Measurements from ENCODE around the gene PTPRF. TPM values are rescaled to one million over a fixed set of nuclear protein-coding genes. Genes with fewer than 3 reads are reported as not detected.

PTPRF gene
- total and polyA plus RNA-seq, 4 experiments from 2014 or later = not detected

DNA sequence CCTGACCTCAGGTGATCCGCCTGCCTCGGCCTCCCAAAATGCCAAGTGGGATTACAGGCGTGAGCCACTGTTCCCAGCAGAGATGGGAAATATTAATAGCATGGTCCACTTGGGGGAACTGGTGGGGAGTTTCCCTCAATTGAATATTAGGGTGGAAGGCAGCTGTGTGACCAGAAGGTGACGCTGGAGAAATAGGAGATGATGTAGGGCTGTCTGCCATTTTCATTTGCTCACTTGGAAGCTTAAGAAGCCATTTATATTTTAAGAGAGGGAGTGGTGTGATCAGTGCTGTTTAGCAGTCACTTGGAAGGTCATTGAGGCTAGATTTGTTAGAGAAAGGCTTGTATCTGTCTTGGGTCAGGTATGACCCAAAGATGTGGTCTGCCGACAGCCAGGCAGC lies 139.2 kb downstream of the PTPRF start:
- Histone ChIP-seq H3K36me3 (ENCODE audit: insufficient read depth, low read length) (peaks cover 85% of the 10 kb centered on the region), H3K4me3 (ENCODE audit: low read length in 2 of 2) (no peak overlapping the region), H3K4me1 (ENCODE audit: insufficient read depth, low read length) (no peaks in the 10 kb centered on the region), H3K9me3 (ENCODE audit: control insufficient read depth in 1 of 2, low read length in 2 of 2) (no peaks in the 10 kb centered on the region), H3K27me3 (ENCODE audit: insufficient read depth, low read length) (no peaks in the 10 kb centered on the region), H3K27ac (ENCODE audit: low read depth, low read length) (no peak overlapping the region)
- peak overlapping the region in 1 of 8 donors; percentile 2 for H3K4me3 Mint-ChIP-seq
- H3K27ac Mint-ChIP-seq = peak overlapping the region in 1 of 7 donors; percentile 49
- ChIA-PET CTCF (ENCODE audit: partially characterized antibody) (no interaction called here), POLR2A (ENCODE audit: partially characterized antibody) (no interaction called here)
- no peak for DNase-seq
- H3K9me3 Mint-ChIP-seq = no peaks in the 10 kb centered on the region
- intact Hi-C loops (cut with micrococcal nuclease) = no loop called here
- H3K4me1 Mint-ChIP-seq = peaks cover 0 to 8% (median 8%) of the 10 kb centered on the region in 4 donors
- H3K36me3 Mint-ChIP-seq = peaks cover 67 to 80% of the 10 kb centered on the region in 2 donors
- no peaks in the 10 kb centered on the region for H3K27me3 Mint-ChIP-seq

DNA sequence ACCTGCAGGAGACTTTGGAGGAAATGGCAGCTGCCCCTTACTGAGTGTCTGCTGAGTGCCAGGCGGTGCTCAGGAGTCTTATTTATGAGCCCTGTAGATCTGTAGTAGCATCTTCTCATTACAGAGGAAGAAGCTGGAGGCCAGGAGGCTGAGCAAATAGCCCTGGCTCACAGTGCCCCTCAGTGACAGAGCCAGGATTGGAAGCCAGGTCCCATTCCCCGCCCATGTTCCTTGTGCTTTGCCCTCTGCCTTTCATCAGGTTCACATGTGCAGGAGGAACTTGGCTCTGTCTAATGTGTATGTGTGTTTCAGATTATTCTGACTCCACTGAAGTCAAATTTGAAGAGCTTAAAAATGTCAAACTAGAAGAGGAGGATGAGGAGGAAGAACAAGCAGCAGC lies 140.5 kb downstream of the PTPRF start:
- DNase-seq = no peak
- H3K4me1 ChIP-seq (ENCODE audit: insufficient read depth, low read length) = no peaks in the 10 kb centered on the region
- H3K4me3 ChIP-seq (ENCODE audit: low read length in 2 of 2) = no peak overlapping the region
- H3K36me3 Mint-ChIP-seq = peaks cover 62 to 77% of the 10 kb centered on the region in 2 donors
- no peaks in the 10 kb centered on the region for H3K27me3 Mint-ChIP-seq
- peak overlapping the region in 2 of 7 donors; percentile 37 to 72 for H3K27ac Mint-ChIP-seq
- H3K27ac ChIP-seq (ENCODE audit: low read depth, low read length) = no peak overlapping the region
- no peak overlapping the region for H3K4me3 Mint-ChIP-seq
- H3K9me3 ChIP-seq (ENCODE audit: control insufficient read depth in 1 of 2, low read length in 2 of 2) = no peaks in the 10 kb centered on the region
- ChIA-PET POLR2A (ENCODE audit: partially characterized antibody) (no interaction called here), CTCF (ENCODE audit: partially characterized antibody) (no interaction called here)
- intact Hi-C loops (cut with micrococcal nuclease) = no loop called here
- H3K4me1 Mint-ChIP-seq = peaks cover 0 to 13% (median 10%) of the 10 kb centered on the region in 4 donors
- no peaks in the 10 kb centered on the region for H3K9me3 Mint-ChIP-seq
- H3K27me3 ChIP-seq (ENCODE audit: insufficient read depth, low read length) = no peaks in the 10 kb centered on the region
- peaks cover 79% of the 10 kb centered on the region for H3K36me3 ChIP-seq (ENCODE audit: insufficient read depth, low read length)

DNA sequence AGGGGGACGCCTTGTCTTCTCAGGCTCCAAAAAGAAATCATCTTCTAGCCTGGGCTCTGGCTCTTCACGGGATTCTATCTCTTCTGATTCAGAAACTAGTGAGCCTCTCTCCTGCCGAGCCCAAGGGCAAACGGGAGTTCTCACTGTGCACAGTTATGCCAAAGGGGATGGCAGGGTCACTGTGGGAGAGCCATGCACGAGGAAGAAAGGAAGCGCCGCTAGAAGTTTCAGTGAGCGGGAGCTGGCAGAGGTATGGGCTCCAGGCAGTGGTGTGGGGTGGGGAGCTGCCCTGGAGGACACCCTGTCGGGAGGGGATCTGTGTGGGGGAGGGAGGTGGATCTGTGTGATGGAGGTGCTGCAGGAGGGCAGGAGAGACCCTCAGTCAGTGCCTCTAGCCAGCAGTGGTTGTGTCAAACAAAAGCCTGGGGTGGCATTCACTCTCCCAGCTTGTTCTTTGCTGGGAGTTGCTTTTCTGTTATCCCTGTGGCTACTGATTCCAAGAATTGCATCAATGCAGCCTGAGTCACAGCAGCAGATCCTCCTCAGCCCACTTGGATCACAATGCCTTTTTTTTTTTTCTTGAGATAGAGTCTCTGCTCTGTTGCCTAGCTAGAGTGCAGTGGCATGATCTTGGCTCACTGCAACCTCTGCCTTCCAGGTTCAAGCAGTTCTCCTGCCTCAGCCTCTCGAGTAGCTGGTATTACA lies 141.1 kb downstream of the PTPRF start:
- ChIA-PET CTCF (ENCODE audit: partially characterized antibody) (no interaction called here), POLR2A (ENCODE audit: partially characterized antibody) (interaction anchor here (0.7 kb wide), 1 partner anchor 18 kb away, joined by 3 read pairs; no protein-coding TSS in a partner anchor)
- H3K9me3 Mint-ChIP-seq = no peaks in the 10 kb centered on the region
- intact Hi-C loops (cut with micrococcal nuclease) = no loop called here
- Histone ChIP-seq H3K4me1 (ENCODE audit: insufficient read depth, low read length) (no peaks in the 10 kb centered on the region), H3K27ac (ENCODE audit: low read depth, low read length) (no peak overlapping the region), H3K4me3 (ENCODE audit: low read length in 2 of 2) (no peak overlapping the region), H3K36me3 (ENCODE audit: insufficient read depth, low read length) (peaks cover 73% of the 10 kb centered on the region), H3K9me3 (ENCODE audit: control insufficient read depth in 1 of 2, low read length in 2 of 2) (no peaks in the 10 kb centered on the region), H3K27me3 (ENCODE audit: insufficient read depth, low read length) (no peaks in the 10 kb centered on the region)
- H3K36me3 Mint-ChIP-seq = peaks cover 57 to 71% of the 10 kb centered on the region in 2 donors
- no peaks in the 10 kb centered on the region for H3K27me3 Mint-ChIP-seq
- no peak overlapping the region for H3K4me3 Mint-ChIP-seq
- DNase-seq = no peak
- H3K27ac Mint-ChIP-seq = no peak overlapping the region
- H3K4me1 Mint-ChIP-seq = peaks cover 0 to 13% (median 10%) of the 10 kb centered on the region in 4 donors

DNA sequence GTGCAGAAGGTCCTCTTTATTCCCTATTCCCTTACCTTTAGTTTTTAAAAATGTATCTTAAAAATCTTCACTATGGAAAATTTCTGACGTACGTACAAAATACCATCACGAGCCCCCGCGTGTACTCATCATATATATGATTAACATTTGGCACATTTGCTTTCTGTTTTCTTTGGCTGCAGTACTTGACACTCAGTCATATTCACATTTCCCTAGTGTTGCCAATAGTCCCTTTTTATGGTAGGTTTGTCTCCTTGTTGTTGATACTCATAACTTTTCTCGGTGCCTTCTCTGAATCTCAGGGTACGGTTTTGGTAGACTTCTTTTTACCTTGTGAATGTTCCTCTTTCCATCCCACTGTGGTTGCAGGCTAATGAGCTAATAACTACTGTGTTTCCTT lies 142.6 kb downstream of the PTPRF start:
- H3K27ac ChIP-seq (ENCODE audit: low read depth, low read length) = no peak overlapping the region
- ChIA-PET POLR2A (ENCODE audit: partially characterized antibody) (no interaction called here), CTCF (ENCODE audit: partially characterized antibody) (no interaction called here)
- no peak overlapping the region for H3K4me3 ChIP-seq (ENCODE audit: low read length in 2 of 2)
- peaks cover 0 to 18% (median 10%) of the 10 kb centered on the region in 4 donors for H3K4me1 Mint-ChIP-seq
- H3K9me3 ChIP-seq (ENCODE audit: control insufficient read depth in 1 of 2, low read length in 2 of 2) = no peaks in the 10 kb centered on the region
- H3K9me3 Mint-ChIP-seq = no peaks in the 10 kb centered on the region
- no peaks in the 10 kb centered on the region for H3K27me3 Mint-ChIP-seq
- no peaks in the 10 kb centered on the region for H3K27me3 ChIP-seq (ENCODE audit: insufficient read depth, low read length)
- intact Hi-C loops (cut with micrococcal nuclease) = no loop called here
- peaks cover 51 to 68% of the 10 kb centered on the region in 2 donors for H3K36me3 Mint-ChIP-seq
- no peaks in the 10 kb centered on the region for H3K4me1 ChIP-seq (ENCODE audit: insufficient read depth, low read length)
- peaks cover 68% of the 10 kb centered on the region for H3K36me3 ChIP-seq (ENCODE audit: insufficient read depth, low read length)
- no peak overlapping the region for H3K27ac Mint-ChIP-seq
- H3K4me3 Mint-ChIP-seq = no peak overlapping the region
- no peak for DNase-seq

Other genes with a start within 250 kb of the PTPRF start
- not detected for gene C1orf210, start 245.3 kb upstream of the PTPRF start, total RNA-seq
- not detected for gene C1orf210, start 245.3 kb upstream of the PTPRF start, polyA plus RNA-seq
- not detected for gene TIE1, start 229.9 kb upstream of the PTPRF start, total RNA-seq
- gene TIE1, start 229.9 kb upstream of the PTPRF start, polyA plus RNA-seq = not detected
- gene MPL, start 193.1 kb upstream of the PTPRF start, total RNA-seq = not detected
- gene MPL, start 193.1 kb upstream of the PTPRF start, polyA plus RNA-seq = not detected
- under 1 TPM in 1 of 2 experiments, not detected in 1; 0.32 TPM for gene CDC20, start 171.9 kb upstream of the PTPRF start, total RNA-seq
- under 1 TPM in 1 of 2 donors, not detected in 1; 0.14 TPM for gene CDC20, start 171.9 kb upstream of the PTPRF start, polyA plus RNA-seq
- gene ELOVL1, start 162.9 kb upstream of the PTPRF start, total RNA-seq = 10 to 100 TPM; 45.3 to 46.0 TPM
- gene ELOVL1, start 162.9 kb upstream of the PTPRF start, polyA plus RNA-seq = 10 to 100 TPM; 86.4 to 99.3 TPM
- gene MED8, start 141.1 kb upstream of the PTPRF start, total RNA-seq = 10 to 100 TPM; 34.0 to 35.6 TPM
- gene MED8, start 141.1 kb upstream of the PTPRF start, polyA plus RNA-seq = 10 to 100 TPM; 36.1 to 42.3 TPM
- gene SZT2, start 141.0 kb upstream of the PTPRF start, total RNA-seq = 100 to 1,000 TPM; 135 to 153 TPM
- 1 to 10 TPM in 1 of 2 donors, under 1 TPM in 1; 0.69 to 8.9 TPM for gene SZT2, start 141.0 kb upstream of the PTPRF start, polyA plus RNA-seq
- 10 to 100 TPM; 30.7 to 33.9 TPM for gene HYI, start 77.0 kb upstream of the PTPRF start, total RNA-seq
- 1 to 10 TPM; 7.3 to 7.7 TPM for gene HYI, start 77.0 kb upstream of the PTPRF start, polyA plus RNA-seq
- 10 to 100 TPM; 42.5 to 45.0 TPM for gene KDM4A, start 119.3 kb downstream of the PTPRF start, total RNA-seq
- gene KDM4A, start 119.3 kb downstream of the PTPRF start, polyA plus RNA-seq = 10 to 100 TPM in 1 of 2 donors, 1 to 10 TPM in 1; 3.7 to 10.6 TPM
- 10 to 100 TPM; 22.6 to 29.6 TPM for gene ST3GAL3, start 176.7 kb downstream of the PTPRF start, total RNA-seq
- gene ST3GAL3, start 176.7 kb downstream of the PTPRF start, polyA plus RNA-seq = 1 to 10 TPM; 6.1 to 9.9 TPM

Data from CD4-positive, alpha-beta memory T cell (primary cell).